SHP77 (cell line): ENCODE data around the gene AP5M1.
A peak's percentile ranks its signal among the peaks of the same experiment; 100 is the strongest.
"Not testable (repeated sequence)": the region's sequence is repeated elsewhere in the genome, so short reads cannot be mapped to it uniquely, and the experiment has no call there.

ENCODE experiments used
- DNase-seq, 2 experiments: peaks; one replicate each; lab custom pipeline; 2025; lab: John Stamatoyannopoulos, UW

Gene AP5M1

GRCh38 chr14:57268161-57269069 is at the start of gene AP5M1, which contains the start of gene EXOC5:
Gene AP5M1 (plus strand): TSS chr14:57268971. CDS start chr14:57269315, 344 bp downstream.
Gene EXOC5 (minus strand): TSS chr14:57268905. CDS start chr14:57268648, 257 bp downstream.
- DNase-seq: peak; percentile 88 to 96

- DNase-seq: no peak
Measured at GRCh38 chr14:57221931-57222330, 46.8 kb upstream of the AP5M1 start.

- DNase-seq: no peak
Measured at GRCh38 chr14:57227083-57227482, 41.7 kb upstream of the AP5M1 start.

- DNase-seq: not testable (repeated sequence)
Measured at GRCh38 chr14:57228320-57228719, 40.5 kb upstream of the AP5M1 start.

GRCh38 chr14:57232006-57232405 is 36.8 kb upstream of the AP5M1 start:
- DNase-seq: no peak

GRCh38 chr14:57240115-57240514 is 28.7 kb upstream of the AP5M1 start:
- DNase-seq: not testable (repeated sequence)

- DNase-seq: no peak
Measured at GRCh38 chr14:57243320-57243719, 25.5 kb upstream of the AP5M1 start.

GRCh38 chr14:57244106-57244505 is 24.7 kb upstream of the AP5M1 start:
- DNase-seq: no peak

- no peak for DNase-seq
Measured at GRCh38 chr14:57245941-57246340, 22.8 kb upstream of the AP5M1 start.

GRCh38 chr14:57246933-57247657 is 21.7 kb upstream of the AP5M1 start:
- DNase-seq: no peak

- no peak for DNase-seq
Measured at GRCh38 chr14:57254884-57255283, 13.9 kb upstream of the AP5M1 start.

GRCh38 chr14:57258221-57258620 is 10.6 kb upstream of the AP5M1 start:
- not testable (repeated sequence) for DNase-seq

- no peak for DNase-seq
Measured at GRCh38 chr14:57259672-57260071, 9.1 kb upstream of the AP5M1 start.

GRCh38 chr14:57261604-57262003 is 7.2 kb upstream of the AP5M1 start:
- DNase-seq: no peak

- no peak for DNase-seq
Measured at GRCh38 chr14:57262117-57262516, 6.7 kb upstream of the AP5M1 start.

GRCh38 chr14:57266065-57266464 is 2.7 kb upstream of the AP5M1 start:
- DNase-seq: no peak

GRCh38 chr14:57273236-57273635 is 4.5 kb downstream of the AP5M1 start:
- DNase-seq: no peak

- DNase-seq: no peak
Measured at GRCh38 chr14:57274551-57274950, 5.8 kb downstream of the AP5M1 start.

GRCh38 chr14:57275023-57275664 is 6.4 kb downstream of the AP5M1 start:
- no peak for DNase-seq

- DNase-seq: no peak
Measured at GRCh38 chr14:57277062-57277461, 8.3 kb downstream of the AP5M1 start.

- DNase-seq: no peak
Measured at GRCh38 chr14:57287745-57288144, 19.0 kb downstream of the AP5M1 start.

- no peak for DNase-seq
Measured at GRCh38 chr14:57290751-57291150, 22.0 kb downstream of the AP5M1 start.
